GM12891 (cell line): ENCODE measurements around the gene GABARAPL2.
"Not testable (repeated sequence)": the region's sequence is repeated elsewhere in the genome, so short reads cannot be mapped to it uniquely, and the experiment has no call there.

Experiments
- DNase-seq: peaks from one replicate; pipeline ENCODE4 v3.0.0; 2011; ENCODE audit warnings: low spot score; ENCODE audit not compliant: insufficient read length
- FAIRE-seq: peaks from 2 replicates; lab custom pipeline; 2011; peaks lifted over from hg19 to GRCh38; lab: Jason Lieb, UNC
- PAX5 ChIP-seq: IDR thresholded peaks from 2 replicates; pipeline ENCODE4 v1.6.1; 2011; ENCODE audit warnings: low read length, moderate library complexity, mild to moderate bottlenecking; ENCODE audit not compliant: insufficient read depth, severe bottlenecking
- POLR2A ChIP-seq: IDR thresholded peaks from 2 replicates; pipeline ENCODE4 v1.6.1; 2011; ENCODE audit warnings: low read depth, low read length, control low read depth
- POLR2AphosphoS5 ChIP-seq: IDR thresholded peaks from 2 replicates; pipeline ENCODE4 v1.6.1; 2011; ENCODE audit warnings: low read depth, low read length, control low read depth
- POU2F2 ChIP-seq: IDR thresholded peaks from 2 replicates; pipeline ENCODE4 v1.6.1; 2011; ENCODE audit warnings: low read depth, mild to moderate bottlenecking, control low read depth, low read length, moderate library complexity
- SPI1 ChIP-seq: IDR thresholded peaks from 2 replicates; pipeline ENCODE4 v1.6.1; 2011; ENCODE audit warnings: low read depth, low read length, control low read depth
- TAF1 ChIP-seq: IDR thresholded peaks from 2 replicates; pipeline ENCODE4 v1.6.1; 2011; ENCODE audit warnings: low read depth, low read length, control low read depth

The GABARAPL2 gene

DNA sequence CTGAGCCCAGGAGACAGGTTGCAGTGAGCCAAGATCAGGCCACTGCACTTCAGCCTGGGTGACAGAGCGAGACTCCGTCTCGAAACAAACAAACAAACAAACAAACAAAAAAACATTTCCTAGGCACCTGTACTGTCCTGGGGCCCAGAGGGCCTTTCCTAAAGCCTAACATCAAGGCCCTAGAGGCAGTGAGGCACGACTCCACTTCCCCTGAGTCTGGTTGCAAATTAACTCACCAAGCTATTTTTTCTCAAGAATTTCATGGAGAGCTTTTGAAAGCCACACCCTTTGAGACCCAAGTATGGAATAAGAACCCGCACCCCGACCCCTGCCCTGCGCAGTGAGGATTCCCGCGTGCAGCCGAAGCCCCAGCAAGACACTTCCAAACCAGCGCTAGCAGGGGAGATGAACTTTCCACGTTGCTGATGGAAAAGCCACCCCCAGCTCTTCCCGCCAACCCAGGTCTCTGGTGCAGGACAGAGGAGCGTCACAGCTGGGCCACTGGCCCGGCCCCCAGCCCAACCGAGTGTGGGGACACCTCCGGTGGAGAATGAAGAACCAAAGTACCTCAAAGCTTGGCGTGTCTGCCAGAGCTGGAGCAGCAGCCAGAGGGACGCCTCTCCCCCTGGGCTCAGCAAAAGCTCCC is 31.5 kb upstream of the GABARAPL2 start:
- TF ChIP-seq POLR2AphosphoS5 = no peak
- TF ChIP-seq SPI1 = no peak
- TF ChIP-seq POLR2A = no peak
- TF ChIP-seq PAX5 = no peak
- TF ChIP-seq TAF1 = no peak
- TF ChIP-seq POU2F2 = no peak
- no peak for DNase-seq
- FAIRE-seq = no peak

DNA sequence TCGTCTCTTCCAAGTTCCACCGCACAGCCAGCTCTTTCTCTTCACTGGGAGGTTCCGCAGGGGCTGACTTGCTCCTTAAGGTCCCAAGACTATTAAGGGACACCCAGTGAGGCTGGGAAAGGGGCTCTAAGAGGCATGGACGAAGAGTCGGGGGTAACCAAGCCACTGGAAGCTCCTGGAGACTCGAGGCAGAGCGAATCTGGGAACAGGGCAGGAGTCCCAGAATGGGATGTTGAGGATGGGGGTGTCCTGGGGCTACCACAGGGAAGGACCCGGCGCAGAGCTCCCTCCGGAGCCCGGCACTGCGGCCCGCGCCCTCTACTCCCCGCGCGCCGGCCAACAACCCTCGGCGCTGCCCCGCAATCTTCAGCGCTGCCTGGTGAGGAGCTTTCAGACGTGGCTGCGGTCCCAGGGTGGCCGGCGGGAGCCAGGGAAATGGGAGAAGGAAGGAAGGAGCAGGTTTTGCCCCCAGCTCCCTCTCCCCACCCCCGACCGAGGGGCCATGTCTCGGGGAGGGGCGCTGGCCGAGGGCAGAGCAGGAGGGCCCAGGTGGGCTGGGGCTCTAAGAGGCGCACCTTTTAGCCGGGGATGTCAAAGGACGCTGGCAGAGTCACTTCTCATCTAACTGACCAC is 30.9 kb upstream of the GABARAPL2 start:
- DNase-seq (no peak), FAIRE-seq (no peak)
- no peak for TF ChIP-seq POLR2A
- no peak for TF ChIP-seq POLR2AphosphoS5
- TF ChIP-seq TAF1 = no peak

DNA sequence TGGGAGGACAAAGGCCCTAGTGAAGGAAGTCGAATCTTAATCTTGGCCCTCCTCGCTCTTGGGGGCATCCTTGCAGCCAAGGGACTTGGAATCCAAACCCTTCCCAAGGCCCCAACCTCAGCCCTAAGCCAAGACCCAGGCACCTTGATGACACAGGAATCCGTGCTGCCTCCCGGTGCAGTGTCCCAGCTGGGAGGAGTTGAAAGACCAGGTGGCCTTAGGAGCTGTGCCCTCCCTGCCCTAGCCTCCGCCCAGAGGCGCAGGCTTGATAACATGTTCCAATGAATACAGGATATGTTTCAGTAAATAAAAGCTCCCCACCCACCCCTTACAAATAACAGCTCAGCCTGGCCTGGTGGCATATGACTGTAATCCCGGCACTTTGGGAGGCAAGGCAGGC is 30.3 kb upstream of the GABARAPL2 start, which contains the start of gene CHST5:
CHST5 (minus strand) TSS at position 208 of the 400 bp plus-strand sequence. CDS start 5,724 bp downstream, outside the sequence.
- no peak for TF ChIP-seq PAX5
- no peak for TF ChIP-seq POLR2AphosphoS5
- no peak for TF ChIP-seq TAF1
- TF ChIP-seq SPI1 = no peak
- FAIRE-seq (no peak), DNase-seq (no peak)

DNA sequence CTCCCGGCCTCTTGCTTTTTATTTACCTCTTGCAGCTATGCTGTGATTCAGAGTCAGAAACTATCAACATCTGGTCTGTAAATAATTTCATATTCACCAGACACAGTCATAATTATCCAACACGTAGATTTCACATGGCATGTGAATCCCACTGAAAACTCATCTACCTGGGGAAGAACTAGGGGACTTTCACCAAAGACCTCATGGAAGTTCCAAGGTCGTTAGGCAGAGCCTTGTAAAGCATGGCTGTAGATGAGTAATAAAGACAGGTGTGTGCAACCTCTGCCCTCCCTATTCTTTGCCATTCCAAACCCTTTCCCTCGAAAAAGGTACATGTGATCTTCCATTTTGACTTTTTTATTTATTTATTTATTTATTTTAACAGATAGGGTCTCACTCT is 28.4 kb upstream of the GABARAPL2 start:
- TF ChIP-seq POLR2A (no peak), PAX5 (no peak), SPI1 (no peak), POU2F2 (no peak), POLR2AphosphoS5 (no peak), TAF1 (no peak)
- FAIRE-seq = no peak
- no peak for DNase-seq

DNA sequence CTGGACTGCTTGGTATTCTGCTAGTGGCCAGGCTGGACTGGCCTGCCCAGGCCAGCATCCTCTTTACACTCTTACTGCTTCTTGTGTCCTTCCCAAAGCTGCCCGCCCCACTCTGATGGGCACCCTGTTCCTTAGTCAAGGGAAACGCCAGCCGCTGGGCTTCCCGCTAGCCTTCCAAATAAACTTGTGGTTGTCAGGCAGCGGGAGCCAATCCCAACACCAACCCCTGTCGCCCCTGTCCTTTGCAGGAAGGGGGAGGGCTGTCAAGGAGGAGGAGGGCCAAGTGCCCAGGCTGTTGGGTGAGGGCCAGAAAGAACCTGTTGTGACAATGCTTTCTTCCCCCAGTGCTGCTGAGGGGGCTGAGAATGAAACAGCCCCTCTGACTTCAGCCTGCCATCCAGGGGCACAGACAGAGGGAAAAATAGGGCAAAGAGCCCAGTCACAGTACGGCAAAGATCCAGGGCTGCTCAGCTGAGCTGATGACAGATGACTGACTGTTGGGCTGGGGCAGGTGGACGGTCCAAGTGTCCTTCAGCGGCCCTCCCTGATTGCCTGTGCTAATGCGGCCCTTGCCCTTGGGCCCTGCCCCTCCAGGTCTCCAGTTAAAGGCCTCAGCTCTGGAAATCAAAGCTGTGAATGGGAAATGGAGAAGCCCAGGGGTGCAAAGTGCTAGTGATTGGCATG is 27.2 kb upstream of the GABARAPL2 start:
- not testable (repeated sequence) for FAIRE-seq

DNA sequence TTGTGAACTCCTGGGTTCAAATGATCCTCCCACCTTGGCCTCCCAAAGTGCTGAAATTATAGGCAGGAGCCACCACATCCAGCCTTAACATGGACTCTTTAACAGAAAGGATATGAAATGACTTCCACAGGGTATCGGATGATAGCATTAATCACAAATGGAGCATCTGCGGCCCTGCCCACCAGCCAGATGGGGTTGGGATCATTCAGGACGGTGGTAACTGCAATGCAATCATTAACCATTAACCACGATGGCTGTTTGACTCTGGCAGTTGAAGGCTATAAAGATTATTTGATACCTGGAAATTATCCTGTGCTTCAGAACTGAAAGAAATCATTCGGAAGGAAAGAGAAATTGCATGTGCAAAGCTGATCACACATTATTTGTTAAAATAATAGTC is 24.9 kb upstream of the GABARAPL2 start:
- no peak for FAIRE-seq
- DNase-seq = no peak
- TF ChIP-seq POU2F2 (no peak), SPI1 (no peak), POLR2A (no peak), PAX5 (no peak), POLR2AphosphoS5 (no peak), TAF1 (no peak)

More for the DNA sequence above, 27.2 kb upstream of the GABARAPL2 start:
- DNase-seq = not testable (repeated sequence)

DNA sequence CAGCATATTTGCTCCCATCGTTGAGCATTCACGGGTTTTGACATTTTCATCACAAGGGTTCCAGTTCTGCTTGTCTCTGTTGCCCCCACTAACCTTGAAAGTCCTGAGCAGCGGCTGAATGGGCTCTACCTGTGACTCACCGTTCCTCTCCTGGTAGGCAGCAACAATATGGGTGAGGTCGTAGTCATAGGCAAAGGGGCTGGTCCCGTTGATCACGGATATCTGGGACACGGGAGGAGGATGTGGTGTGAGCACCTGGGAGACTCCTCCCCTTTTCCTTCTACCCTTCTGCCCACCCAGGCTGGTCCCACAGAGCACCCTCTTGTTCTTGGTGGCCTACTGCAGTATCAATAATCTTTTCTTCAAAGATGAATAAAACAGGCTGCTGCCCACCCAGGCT is 23.7 kb upstream of the GABARAPL2 start:
- FAIRE-seq, DNase-seq: not testable (repeated sequence)

DNA sequence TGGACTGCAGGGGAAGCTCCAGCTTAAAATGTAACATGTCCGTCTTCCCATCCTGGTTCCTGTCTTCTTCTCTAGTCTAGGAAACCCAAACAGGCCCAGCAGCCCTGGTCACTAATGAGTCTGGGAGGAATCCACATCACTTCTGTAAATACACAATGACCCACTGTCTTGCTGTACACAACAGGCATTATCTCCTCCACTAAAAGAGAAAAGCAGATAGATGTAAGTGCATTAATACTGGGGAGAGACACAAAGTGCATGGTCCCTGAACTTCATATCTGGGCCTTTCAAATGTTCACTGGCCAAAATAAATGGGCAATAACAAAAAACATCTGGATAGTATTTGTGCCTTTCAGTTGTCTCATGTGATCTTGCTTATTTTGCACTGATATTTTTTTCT is 20.3 kb upstream of the GABARAPL2 start:
- FAIRE-seq, DNase-seq: not testable (repeated sequence)

DNA sequence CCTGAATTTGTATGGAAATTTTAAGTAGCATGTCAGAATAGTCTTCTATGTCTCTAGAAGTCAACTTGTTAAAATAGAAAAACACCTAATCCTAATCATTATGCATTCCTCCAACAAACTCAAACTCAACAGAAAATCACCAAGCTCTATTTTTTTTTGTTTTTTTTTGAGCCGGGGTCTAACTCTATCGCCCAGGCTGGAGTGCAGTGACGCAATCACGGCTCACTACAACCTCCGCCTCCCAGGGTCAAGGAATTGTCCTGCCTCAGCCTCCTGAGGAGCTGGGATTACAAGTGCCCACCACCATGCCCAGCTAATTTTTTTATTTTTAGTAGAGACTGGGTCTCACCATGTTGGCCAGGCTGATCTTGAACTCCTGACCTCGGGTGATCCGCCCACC is 19.9 kb upstream of the GABARAPL2 start:
- TF ChIP-seq POLR2AphosphoS5 = no peak
- no peak for TF ChIP-seq TAF1
- TF ChIP-seq POLR2A = no peak
- TF ChIP-seq SPI1 = no peak
- no peak for TF ChIP-seq POU2F2
- no peak for TF ChIP-seq PAX5
- FAIRE-seq (no peak), DNase-seq (no peak)

DNA sequence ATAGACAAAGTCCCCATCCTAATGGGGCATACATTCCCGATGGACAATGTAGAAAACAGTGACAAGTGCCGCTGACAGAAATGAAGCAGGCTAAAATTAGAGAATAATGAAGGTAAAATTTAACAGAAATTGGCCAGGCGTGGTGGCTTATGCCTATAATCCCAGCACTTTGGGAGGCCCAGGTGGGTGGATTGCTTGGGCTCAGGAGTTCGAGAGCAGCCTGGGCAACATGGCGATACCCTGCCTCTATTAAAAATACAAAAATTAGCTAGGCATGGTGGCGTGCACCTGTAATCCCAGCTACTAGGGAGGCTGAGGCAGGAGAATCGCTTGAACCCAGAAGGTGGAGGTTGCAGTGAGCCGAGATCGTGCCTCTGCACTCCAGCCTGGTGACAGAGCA is 17.7 kb upstream of the GABARAPL2 start:
- FAIRE-seq, DNase-seq: not testable (repeated sequence)

DNA sequence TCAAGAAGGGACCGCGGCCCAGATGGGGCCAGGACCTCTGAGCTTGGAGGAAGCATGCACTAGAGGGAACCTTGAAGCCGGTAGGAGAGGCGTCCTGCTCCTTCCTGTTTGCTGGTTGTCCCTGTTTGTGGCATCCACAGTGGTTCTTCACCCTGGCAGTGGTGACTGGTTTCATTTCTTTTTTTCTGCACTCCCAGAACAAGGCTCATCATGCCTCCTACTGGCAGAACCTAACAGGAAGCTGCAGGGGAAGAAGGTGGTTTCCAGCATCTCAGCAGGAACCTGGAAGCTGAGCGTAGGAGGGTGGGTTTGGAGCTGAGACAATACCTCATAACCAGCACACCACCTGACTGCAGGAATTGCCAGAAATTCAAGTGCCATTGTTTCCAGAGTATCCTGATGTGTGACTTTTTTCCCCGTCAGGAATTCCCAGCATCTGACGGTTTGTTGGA is 15.9 kb upstream of the GABARAPL2 start:
- FAIRE-seq (peak; percentile 75), DNase-seq (no peak)
- TF ChIP-seq SPI1 = peak; percentile 78
- TF ChIP-seq POU2F2 = no peak

DNA sequence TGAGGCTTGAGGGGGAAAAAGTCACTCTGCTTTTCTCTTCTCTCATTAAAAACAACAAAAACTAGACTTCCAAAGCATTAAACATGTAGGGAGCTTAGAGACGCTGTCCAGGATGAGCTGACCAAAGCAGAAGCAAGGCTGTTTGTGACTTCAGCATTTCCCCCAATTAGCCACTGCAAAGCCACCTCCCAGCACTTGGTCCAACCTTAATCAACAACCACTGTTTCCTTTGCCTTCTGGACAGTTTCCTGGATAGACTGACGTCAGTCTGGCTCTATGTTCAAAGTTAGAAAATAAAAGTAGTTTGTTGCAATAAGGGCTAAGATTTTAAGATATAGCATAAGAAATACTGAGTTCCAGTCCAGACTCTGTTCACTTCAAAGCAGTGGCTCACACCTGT is 13.2 kb upstream of the GABARAPL2 start:
- DNase-seq = no peak
- TF ChIP-seq POLR2AphosphoS5 (no peak), POLR2A (no peak), SPI1 (no peak), POU2F2 (no peak), PAX5 (no peak), TAF1 (no peak)
- no peak for FAIRE-seq
